SJCRH30 (cell line): ENCODE measurements around the gene ARHGEF37. TPM values are rescaled to one million over a fixed set of nuclear protein-coding genes. Genes with fewer than 3 reads are reported as not detected.
A peak's percentile ranks its signal among the peaks of the same experiment; 100 is the strongest.

Experiments used
- DNase-seq, 2 experiments: peaks; one replicate each; pipeline ENCODE4 v3.0.0-alpha.2; 2015 to 2020
- H3K27ac ChIP-seq: fragments of 250-450 bp; sonication (Bioruptor Pico); 2 replicates; pipeline ENCODE4 v1.5.1; 2020; ENCODE audit warnings: mild to moderate bottlenecking, moderate library complexity
- H3K27me3 ChIP-seq: fragments of 250-450 bp; sonication (Bioruptor Pico); 2 replicates; pipeline ENCODE4 v1.5.1; 2020; ENCODE audit warnings: mild to moderate bottlenecking, moderate library complexity
- H3K36me3 ChIP-seq: fragments of 250-450 bp; sonication (Bioruptor Pico); 2 replicates; pipeline ENCODE4 v1.5.1; 2020; ENCODE audit warnings: mild to moderate bottlenecking, moderate library complexity
- H3K4me1 ChIP-seq: fragments of 250-450 bp; sonication (Bioruptor Pico); 2 replicates; pipeline ENCODE4 v1.5.1; 2020; ENCODE audit warnings: mild to moderate bottlenecking, moderate library complexity
- H3K4me3 ChIP-seq: fragments of 250-450 bp; sonication (Bioruptor Pico); 2 replicates; pipeline ENCODE4 v1.5.1; 2020; ENCODE audit warnings: mild to moderate bottlenecking, moderate library complexity
- H3K9me3 ChIP-seq: fragments of 250-450 bp; sonication (Bioruptor Pico); replicated peaks from 2 replicates; pipeline ENCODE4 v1.5.1; 2020; ENCODE audit warnings: mild to moderate bottlenecking, moderate library complexity
- total RNA-seq: library from RNA; depleted of rRNA; stranded (reverse); fragments of >200 nt; shearing (Covaris generic); gene quantifications from 2 replicates; pipeline ENCODE4 v1.2.3, GENCODE V29; 2014

The ARHGEF37 gene
- total RNA-seq, 1 experiment from 2014 or later: 0.38 TPM

DNA sequence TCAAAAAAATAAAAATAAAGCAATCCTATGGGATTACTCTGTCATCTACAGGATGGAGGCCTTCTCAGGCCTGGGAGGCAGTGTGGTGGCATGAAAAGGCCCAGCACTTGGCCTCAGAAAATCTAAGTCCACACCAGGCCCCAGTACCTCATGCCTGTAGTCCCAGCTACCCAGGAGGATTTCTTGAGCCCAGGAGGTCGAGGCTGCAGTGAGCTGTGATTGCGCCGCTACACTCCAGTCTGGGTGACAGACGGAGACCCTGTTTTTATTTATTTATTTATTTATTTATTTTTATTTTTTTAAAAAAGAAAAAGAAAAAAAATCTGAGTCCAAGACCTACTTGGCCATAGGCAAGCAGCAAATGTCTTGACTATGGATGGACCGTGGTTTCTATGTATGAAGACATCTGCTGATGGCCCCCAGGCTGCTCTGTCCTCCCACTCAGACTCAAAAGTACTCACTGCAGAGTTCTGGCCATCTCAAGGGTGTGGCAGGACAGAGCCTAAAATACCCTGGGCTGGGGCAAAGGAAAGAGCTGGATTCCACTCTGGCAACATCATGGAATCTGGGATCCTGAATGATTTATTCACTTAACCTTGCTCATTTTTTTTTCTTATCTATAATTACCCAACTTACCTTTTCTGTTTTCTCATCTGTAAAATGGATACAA lies 55.0 kb downstream of the ARHGEF37 start:
- no peak overlapping the region for H3K27ac ChIP-seq
- no peak overlapping the region for H3K4me3 ChIP-seq
- DNase-seq: no peak
- no peaks in the 10 kb centered on the region for H3K36me3 ChIP-seq
- H3K9me3 ChIP-seq: no peaks in the 10 kb centered on the region
- H3K27me3 ChIP-seq: 0 out of 2 replicates have a peak, but pooled peaks cover 2% of the 10 kb centered on the region
- H3K4me1 ChIP-seq: peaks cover 6% of the 10 kb centered on the region; the same call in 1 of the 2 replicates

DNA sequence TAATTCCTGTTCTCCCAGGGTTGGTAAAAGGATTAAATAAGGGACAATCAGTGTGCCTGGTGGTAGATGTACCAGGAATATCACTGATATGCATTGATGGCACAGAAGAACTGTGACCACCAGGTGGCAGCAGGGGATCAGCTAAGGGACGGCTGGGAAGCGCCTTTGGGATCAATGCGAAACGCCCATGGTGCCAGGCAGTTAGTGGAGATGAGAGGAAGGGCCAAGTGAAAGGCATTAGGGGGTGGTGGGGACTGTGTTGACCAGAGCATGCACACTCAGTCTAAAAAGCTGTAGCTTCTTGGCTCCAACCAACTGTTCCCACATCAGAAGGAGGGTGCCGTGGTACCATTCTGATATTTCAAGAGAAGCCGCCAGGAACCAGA lies 55.6 kb downstream of the ARHGEF37 start:
- Histone ChIP-seq H3K4me3 (no peak overlapping the region), H3K4me1 (peaks cover 6% of the 10 kb centered on the region; the same call in 1 of the 2 replicates), H3K27me3 (0 out of 2 replicates have a peak, but pooled peaks cover 2% of the 10 kb centered on the region), H3K36me3 (no peaks in the 10 kb centered on the region), H3K27ac (no peak overlapping the region), H3K9me3 (no peaks in the 10 kb centered on the region)
- DNase-seq: peak; percentile 77 to 90

DNA sequence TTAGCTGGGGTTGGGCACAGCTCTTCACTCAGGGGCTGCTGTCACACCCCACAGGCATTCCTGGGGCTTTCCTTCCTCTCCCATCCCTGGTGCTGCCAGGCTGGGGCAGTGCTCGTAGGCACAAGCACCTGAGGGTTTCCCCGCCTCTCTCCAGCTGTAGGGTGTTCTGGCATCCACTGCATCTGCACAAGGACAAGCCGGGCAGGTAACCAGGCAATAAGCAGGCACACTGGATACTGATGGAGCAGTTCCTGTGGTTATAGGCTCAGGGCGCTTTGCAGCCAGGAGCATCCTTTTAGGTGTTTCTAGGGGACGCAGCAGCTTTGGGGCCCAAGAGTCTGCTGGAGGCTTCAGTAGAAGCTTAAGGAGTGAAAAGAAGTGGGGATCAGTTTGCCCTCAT lies 56.8 kb downstream of the ARHGEF37 start:
- Histone ChIP-seq H3K36me3 (no peaks in the 10 kb centered on the region), H3K27ac (no peak overlapping the region), H3K9me3 (no peaks in the 10 kb centered on the region), H3K4me1 (no peaks in the 10 kb centered on the region; the same call in 1 of the 2 replicates), H3K4me3 (no peak overlapping the region), H3K27me3 (0 out of 2 replicates have a peak, but pooled peaks cover 2% of the 10 kb centered on the region)
- no peak for DNase-seq

DNA sequence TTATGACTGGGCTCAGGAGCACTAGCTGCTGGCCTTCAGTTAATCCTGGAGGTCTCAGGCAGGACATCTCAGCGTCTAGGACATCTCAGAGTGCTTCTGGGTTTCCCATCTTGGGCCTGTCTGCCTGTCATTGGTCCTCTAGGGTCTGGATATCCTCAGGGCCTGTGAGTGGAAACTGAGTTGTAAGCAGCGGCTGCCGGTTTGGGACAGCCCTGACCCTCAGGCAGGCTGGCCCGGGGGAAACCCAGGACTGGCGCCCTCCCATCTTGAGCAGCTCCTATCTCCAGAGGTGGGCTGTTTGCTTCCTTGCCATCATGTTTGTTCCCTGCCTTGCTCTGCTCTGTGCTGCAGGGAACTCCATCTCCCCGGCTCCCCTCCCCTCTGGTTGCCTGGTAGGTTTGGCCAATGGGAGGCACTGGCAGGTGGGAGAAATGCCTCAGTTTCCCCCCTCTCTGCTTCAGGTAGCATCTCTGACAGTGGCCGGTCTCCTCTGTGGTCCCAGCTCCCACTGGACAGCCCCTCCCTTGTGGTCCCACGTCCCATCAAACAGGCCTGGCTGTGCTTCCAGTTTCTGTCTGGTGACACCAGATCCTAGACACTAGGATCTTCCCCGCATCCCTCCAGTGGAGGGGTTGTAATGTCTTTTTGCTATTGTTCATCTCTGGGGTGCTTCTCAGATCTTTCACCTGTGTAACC lies 57.4 kb downstream of the ARHGEF37 start:
- H3K27ac ChIP-seq: no peak overlapping the region
- H3K36me3 ChIP-seq: no peaks in the 10 kb centered on the region
- H3K9me3 ChIP-seq: no peaks in the 10 kb centered on the region
- no peaks in the 10 kb centered on the region; the same call in 1 of the 2 replicates for H3K4me1 ChIP-seq
- no peak for DNase-seq
- 0 out of 2 replicates have a peak, but pooled peaks cover 2% of the 10 kb centered on the region for H3K27me3 ChIP-seq
- no peak overlapping the region for H3K4me3 ChIP-seq

DNA sequence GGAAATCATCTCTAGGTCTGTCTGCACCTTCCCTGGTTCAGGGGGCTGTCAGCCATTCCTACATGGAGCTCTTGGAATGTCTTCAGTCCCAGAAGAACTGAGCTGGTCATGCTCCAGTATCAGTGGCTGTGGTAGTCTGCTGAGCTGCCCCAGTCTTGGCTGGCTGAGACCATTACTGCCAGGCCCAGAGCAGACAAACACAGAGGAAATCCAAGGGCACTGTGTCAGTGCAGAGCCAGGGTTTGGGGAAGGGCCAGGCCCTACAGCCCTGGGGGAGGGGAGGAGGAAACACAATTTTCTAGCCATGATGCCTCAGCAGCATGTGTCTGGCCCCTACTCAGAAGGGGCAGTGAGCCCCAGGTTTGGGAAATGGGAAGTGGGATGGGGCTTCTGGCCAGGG lies 58.4 kb downstream of the ARHGEF37 start:
- DNase-seq: no peak
- H3K4me3 ChIP-seq: no peak overlapping the region
- no peaks in the 10 kb centered on the region; the same call in 1 of the 2 replicates for H3K4me1 ChIP-seq
- no peak overlapping the region for H3K27ac ChIP-seq
- H3K36me3 ChIP-seq: no peaks in the 10 kb centered on the region
- H3K27me3 ChIP-seq: no peaks in the 10 kb centered on the region
- no peaks in the 10 kb centered on the region for H3K9me3 ChIP-seq

DNA sequence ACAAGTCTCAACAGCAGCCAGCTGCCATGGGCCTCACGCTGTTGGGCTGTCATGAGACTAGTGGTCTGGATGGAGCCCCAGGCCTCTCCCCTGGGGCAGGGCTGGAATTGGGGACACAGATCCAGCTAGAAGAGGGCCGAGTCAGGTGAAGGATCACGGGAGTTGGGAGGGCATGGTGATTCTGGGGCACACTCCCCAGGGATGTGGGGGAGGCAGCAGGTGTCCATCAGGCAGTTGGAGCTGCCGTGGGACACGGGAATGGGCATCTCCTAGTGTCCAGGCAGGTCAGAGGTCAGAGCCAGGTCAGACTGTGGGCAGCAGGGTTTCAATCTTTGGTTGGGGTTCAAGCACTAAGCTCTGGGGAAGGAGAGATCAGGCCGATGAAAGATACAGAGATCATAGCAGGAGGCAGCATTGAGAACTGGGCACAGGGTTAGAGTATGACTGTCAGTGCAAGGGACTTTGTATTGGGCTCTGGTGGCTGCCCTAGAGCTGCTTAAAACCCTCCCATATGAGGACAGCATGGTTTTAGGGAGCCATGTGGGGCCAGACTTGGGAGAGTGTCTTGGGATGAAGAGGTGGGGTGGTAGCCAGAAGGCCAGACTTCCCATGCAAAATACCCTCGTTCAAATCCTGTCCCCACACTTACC lies 59.2 kb downstream of the ARHGEF37 start:
- Histone ChIP-seq H3K27ac (no peak overlapping the region), H3K4me1 (peaks cover 4% of the 10 kb centered on the region), H3K9me3 (no peaks in the 10 kb centered on the region), H3K36me3 (no peaks in the 10 kb centered on the region), H3K4me3 (no peak overlapping the region), H3K27me3 (no peaks in the 10 kb centered on the region)
- no peak for DNase-seq

DNA sequence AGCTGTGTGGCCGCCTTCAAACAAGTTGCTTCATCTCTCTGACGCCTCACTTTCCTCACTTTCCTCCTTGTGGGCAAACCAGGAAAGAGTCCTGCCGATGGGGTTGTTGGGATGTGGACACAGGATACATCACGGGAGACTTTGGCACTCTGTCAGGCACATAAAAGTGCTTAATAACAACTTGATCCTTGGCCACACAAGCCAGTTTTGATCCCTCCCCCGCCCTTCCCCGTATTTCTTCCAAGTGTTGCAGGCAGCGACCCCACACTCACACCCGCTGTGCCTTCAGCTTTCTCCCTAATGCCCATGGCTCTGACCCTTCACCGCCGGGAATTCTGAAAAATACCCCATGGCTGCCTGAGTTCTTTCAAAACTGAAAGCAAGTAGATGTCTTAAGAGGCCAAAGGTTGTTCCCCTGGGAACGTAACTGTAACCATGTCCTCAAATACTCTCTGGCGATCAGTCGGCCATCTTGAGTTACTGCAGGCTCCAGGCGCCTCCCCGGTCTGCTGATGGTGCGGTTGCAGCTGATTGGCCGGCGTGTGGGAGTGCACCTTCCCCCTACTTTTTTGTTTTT lies 59.8 kb downstream of the ARHGEF37 start:
- Histone ChIP-seq H3K27me3 (no peaks in the 10 kb centered on the region), H3K4me3 (peak overlapping the region; percentile 10; the same call in 1 of the 2 replicates), H3K36me3 (no peaks in the 10 kb centered on the region), H3K9me3 (no peaks in the 10 kb centered on the region), H3K4me1 (peaks cover 10% of the 10 kb centered on the region), H3K27ac (no peak overlapping the region)
- DNase-seq: peak; percentile 38 to 44

DNA sequence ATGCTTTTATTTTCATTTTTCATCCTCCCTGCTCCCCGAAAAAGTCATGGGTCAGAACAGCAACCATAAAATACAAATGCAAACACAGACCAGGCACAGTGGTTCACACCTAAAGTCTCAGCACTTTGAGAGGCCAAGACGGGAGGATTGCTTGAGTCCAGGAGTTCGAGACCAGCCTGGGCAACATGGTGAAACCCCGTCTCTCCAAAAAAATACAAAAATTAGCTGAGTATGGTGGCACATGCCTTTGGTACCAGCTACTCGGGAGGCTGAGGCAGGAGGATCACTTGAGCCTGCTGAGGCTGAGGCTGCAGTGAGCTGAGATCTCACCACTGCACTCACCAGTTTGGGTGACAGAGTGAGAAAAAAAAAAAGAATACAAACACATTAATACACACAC lies 60.3 kb downstream of the ARHGEF37 start:
- peaks cover 13% of the 10 kb centered on the region for H3K4me1 ChIP-seq
- no peak overlapping the region for H3K4me3 ChIP-seq
- no peaks in the 10 kb centered on the region for H3K36me3 ChIP-seq
- no peak overlapping the region for H3K27ac ChIP-seq
- no peaks in the 10 kb centered on the region for H3K27me3 ChIP-seq
- no peaks in the 10 kb centered on the region for H3K9me3 ChIP-seq
- DNase-seq: no peak

DNA sequence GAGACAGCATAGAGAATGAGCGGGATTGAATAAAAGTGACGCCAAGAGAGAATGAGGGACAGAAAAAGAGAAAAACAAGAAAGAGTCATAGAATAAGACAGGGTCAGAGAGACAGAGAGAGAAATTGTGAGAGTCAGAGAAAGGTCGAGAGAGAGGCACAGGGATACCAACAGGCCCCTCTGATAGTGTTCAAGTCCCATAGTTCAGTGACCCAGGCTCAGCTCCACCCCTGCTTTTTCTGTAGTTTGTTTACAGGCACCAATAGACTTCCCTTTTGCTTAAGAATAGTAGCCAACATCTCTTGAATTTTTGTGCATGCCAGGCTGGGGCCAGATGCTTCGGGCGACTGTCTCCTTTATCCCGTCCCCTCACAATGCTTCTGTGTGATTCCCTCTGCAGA lies 62.5 kb downstream of the ARHGEF37 start:
- DNase-seq: no peak
- H3K9me3 ChIP-seq: no peaks in the 10 kb centered on the region
- no peak overlapping the region for H3K4me3 ChIP-seq
- no peaks in the 10 kb centered on the region for H3K36me3 ChIP-seq
- no peak overlapping the region for H3K27ac ChIP-seq
- H3K4me1 ChIP-seq: peaks cover 32% of the 10 kb centered on the region
- no peaks in the 10 kb centered on the region for H3K27me3 ChIP-seq

DNA sequence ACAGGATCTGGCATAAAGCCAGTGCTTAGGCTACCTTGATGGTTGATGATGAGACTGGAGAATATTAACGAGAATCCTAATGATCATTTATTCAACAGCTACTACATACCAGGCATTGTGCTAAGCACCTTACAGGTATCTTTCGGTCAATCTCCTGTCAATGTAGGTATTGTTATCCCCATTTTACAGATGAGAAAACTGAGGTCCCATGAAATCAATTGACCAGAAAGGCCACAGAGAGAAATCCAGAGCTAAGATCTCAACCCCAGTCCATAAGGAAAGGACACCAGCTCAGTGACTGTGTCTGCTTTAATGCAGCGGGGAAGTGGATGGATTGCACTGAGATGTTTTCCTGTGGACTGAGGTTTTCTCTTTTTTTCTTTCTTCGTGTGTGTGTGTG lies 63.3 kb downstream of the ARHGEF37 start:
- DNase-seq: no peak
- no peak overlapping the region for H3K4me3 ChIP-seq
- no peaks in the 10 kb centered on the region for H3K36me3 ChIP-seq
- H3K9me3 ChIP-seq: no peaks in the 10 kb centered on the region
- no peak overlapping the region for H3K27ac ChIP-seq
- peaks cover 32% of the 10 kb centered on the region for H3K4me1 ChIP-seq
- H3K27me3 ChIP-seq: no peaks in the 10 kb centered on the region

DNA sequence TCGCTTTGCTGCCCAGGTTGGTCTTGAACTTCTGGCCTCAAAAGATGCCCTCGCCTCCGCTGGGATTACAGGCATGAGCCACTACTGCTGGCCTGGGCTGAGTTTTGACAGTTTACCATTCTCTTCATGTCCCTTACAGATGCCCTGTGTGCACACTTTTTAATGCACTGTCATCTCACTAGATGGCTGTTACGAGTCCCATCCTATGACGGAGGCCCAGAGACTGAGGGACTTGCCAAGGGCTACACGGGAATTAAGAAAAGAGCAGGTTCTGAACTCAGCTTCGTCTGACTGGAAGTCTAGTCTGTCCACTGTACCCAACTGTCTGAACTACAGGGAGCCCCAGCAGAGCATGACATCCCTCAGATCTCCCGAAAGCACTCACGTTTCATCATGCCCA lies 63.9 kb downstream of the ARHGEF37 start:
- H3K4me1 ChIP-seq: peaks cover 32% of the 10 kb centered on the region

DNA sequence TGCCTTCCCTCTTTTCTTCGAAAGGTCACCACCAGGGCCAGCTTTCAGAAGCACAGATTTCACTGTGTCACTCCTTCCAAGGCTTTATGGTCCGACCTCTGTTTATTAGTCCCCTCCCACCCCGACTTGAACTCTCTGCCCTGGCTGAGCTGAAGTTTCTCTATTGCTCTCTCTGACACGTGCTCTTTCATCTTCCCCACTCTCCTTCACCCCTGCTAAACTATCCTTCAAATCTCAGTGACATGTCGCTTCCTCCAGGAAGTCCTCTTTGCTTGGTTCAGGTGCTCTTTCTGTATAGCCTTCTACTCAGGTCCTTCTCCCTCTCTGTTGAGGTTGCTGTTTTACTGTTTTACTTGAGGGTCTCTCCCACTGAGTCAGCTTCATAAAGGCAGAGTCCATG lies 64.4 kb downstream of the ARHGEF37 start:
- no peaks in the 10 kb centered on the region for H3K36me3 ChIP-seq
- no peaks in the 10 kb centered on the region for H3K9me3 ChIP-seq
- H3K27ac ChIP-seq: peak overlapping the region; percentile 80
- peak in 1 of 2 experiments; percentile 31 for DNase-seq
- H3K4me3 ChIP-seq: no peak overlapping the region
- no peaks in the 10 kb centered on the region for H3K27me3 ChIP-seq
- peaks cover 32% of the 10 kb centered on the region for H3K4me1 ChIP-seq

More for the DNA sequence above, 63.9 kb downstream of the ARHGEF37 start:
- Histone ChIP-seq H3K36me3 (no peaks in the 10 kb centered on the region), H3K27ac (peak overlapping the region; percentile 80), H3K27me3 (no peaks in the 10 kb centered on the region), H3K4me3 (no peak overlapping the region), H3K9me3 (no peaks in the 10 kb centered on the region)
- DNase-seq: peak in 1 of 2 experiments; percentile 53

DNA sequence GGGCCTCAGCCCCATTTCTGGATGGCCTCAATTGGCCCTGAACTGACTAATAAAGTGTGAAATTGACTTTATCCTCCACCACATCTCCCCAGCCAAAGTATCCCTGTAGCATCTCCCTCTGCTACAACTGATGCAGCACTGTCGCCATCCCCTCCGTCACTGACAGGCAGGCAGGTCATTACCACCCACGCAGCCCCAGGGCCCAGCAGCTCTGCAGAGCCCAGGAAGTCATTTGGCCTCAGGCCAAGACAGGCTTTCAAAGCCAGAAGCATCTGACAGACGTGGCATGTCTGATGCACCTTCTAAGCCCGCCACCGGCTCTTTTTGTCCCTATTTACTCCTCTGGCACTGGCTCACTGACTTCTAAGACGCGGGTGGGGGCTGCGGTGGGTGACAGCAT lies 65.3 kb downstream of the ARHGEF37 start:
- peak; percentile 98 to 99 for DNase-seq
- H3K27ac ChIP-seq: peak overlapping the region; percentile 80
- no peaks in the 10 kb centered on the region for H3K36me3 ChIP-seq

DNA sequence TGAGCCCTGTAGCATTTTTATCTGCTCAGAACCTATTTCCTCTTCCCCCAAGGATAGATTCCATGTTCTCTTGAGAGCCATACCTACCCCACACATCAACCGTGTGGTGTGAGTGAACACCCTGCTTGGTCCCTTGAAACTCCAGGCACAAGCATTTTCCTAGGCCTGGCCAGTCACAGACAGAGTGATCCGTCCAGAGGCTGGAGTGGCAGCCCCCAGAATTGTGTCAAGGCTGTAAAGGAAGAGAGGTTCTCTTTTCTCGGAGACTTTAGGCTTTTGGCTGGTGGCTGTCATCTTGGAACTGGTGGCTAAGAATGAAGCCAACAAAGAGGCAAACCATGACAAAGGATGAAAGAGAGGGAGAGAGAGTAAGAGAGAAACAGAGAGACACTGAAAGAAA lies 66.0 kb downstream of the ARHGEF37 start:
- Histone ChIP-seq H3K27ac (peak overlapping the region; percentile 80), H3K36me3 (no peaks in the 10 kb centered on the region), H3K4me3 (no peak overlapping the region), H3K4me1 (peaks cover 32% of the 10 kb centered on the region), H3K27me3 (no peaks in the 10 kb centered on the region), H3K9me3 (no peaks in the 10 kb centered on the region)
- no peak for DNase-seq

More for the DNA sequence above, 65.3 kb downstream of the ARHGEF37 start:
- Histone ChIP-seq H3K4me1 (peaks cover 32% of the 10 kb centered on the region), H3K27me3 (no peaks in the 10 kb centered on the region), H3K9me3 (no peaks in the 10 kb centered on the region), H3K4me3 (no peak overlapping the region)
